AG09309 (cell line): ENCODE data around the gene JPT1.

Experiments
- DNase-seq: peaks from one replicate; pipeline ENCODE4 v3.0.0-alpha.2; 2010; ENCODE audit warnings: low read depth
- H3K4me3 ChIP-seq: 2 replicates; pipeline ENCODE4 v1.5.1; 2011; ENCODE audit warnings: mild to moderate bottlenecking, low read depth, low read length, moderate library complexity; ENCODE audit not compliant: control insufficient read depth
- TF ChIP-seq, protein P1 (sequence below): IDR thresholded peaks from 2 replicates; pipeline ENCODE4 v1.5.1; 2011; ENCODE audit warnings: mild to moderate bottlenecking, low read depth, low read length, inconsistent platforms; ENCODE audit not compliant: insufficient read depth, control insufficient read depth; ENCODE audit errors: missing control alignments

Gene JPT1

GRCh38 chr17:75102385-75102821 lies 51.9 kb downstream of the JPT1 start:
- TF ChIP-seq, protein P1, sequence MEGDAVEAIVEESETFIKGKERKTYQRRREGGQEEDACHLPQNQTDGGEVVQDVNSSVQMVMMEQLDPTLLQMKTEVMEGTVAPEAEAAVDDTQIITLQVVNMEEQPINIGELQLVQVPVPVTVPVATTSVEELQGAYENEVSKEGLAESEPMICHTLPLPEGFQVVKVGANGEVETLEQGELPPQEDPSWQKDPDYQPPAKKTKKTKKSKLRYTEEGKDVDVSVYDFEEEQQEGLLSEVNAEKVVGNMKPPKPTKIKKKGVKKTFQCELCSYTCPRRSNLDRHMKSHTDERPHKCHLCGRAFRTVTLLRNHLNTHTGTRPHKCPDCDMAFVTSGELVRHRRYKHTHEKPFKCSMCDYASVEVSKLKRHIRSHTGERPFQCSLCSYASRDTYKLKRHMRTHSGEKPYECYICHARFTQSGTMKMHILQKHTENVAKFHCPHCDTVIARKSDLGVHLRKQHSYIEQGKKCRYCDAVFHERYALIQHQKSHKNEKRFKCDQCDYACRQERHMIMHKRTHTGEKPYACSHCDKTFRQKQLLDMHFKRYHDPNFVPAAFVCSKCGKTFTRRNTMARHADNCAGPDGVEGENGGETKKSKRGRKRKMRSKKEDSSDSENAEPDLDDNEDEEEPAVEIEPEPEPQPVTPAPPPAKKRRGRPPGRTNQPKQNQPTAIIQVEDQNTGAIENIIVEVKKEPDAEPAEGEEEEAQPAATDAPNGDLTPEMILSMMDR = no peak
- no peak overlapping the region for H3K4me3 ChIP-seq
- DNase-seq = no peak

DNA sequence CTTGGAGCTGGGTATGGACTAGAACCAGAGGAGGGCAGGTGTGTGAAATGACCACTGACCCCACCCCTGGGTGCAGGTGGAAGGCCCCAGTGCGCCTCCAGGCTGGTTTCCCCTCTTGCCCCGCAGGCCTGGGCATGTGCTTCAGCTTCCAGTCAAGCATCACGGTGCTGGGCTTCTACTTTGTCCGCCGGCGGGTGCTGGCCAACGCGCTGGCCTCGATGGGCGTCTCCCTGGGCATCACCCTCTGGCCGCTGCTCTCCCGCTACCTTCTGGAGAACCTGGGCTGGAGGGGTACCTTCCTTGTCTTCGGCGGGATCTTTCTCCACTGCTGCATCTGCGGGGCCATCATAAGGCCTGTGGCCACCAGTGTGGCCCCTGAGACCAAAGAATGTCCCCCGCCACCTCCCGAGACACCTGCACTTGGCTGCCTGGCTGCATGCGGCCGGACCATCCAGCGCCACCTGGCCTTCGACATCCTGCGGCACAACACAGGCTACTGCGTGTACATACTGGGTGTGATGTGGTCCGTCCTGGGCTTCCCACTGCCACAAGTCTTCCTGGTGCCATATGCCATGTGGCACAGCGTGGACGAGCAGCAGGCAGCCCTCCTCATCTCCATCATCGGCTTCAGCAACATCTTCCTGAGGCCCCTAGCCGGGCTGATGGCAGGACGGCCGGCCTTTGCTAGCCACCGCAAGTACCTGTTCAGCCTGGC lies 54.3 kb downstream of the JPT1 start:
- TF ChIP-seq, protein P1 = no peak
- DNase-seq = no peak
- no peak overlapping the region for H3K4me3 ChIP-seq

- no peak for DNase-seq
- no peak overlapping the region for H3K4me3 ChIP-seq
Measured at GRCh38 chr17:75098861-75099260, 55.5 kb downstream of the JPT1 start.

DNA sequence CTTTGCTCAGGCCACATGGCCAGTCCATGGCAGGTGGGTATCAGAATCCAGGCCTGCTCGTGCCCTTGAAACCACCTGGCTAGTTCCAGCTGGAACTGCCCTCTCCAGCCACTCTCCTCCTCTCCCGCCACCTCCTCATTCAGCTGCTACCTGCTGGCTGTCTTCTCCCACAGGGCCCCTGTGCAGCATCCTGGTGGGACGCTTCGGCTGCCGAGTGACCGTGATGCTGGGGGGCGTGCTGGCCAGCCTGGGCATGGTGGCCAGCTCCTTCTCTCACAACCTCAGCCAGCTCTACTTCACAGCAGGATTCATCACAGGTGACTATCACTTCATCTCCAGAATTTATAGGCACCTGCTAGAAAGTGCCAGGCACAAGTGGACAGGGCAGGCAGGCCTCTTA lies 56.4 kb downstream of the JPT1 start:
- H3K4me3 ChIP-seq = no peak overlapping the region
- TF ChIP-seq, protein P1 = no peak
- no peak for DNase-seq

More at GRCh38 chr17:75098861-75099260, 55.5 kb downstream of the JPT1 start:
- TF ChIP-seq, protein P1 = no peak

DNA sequence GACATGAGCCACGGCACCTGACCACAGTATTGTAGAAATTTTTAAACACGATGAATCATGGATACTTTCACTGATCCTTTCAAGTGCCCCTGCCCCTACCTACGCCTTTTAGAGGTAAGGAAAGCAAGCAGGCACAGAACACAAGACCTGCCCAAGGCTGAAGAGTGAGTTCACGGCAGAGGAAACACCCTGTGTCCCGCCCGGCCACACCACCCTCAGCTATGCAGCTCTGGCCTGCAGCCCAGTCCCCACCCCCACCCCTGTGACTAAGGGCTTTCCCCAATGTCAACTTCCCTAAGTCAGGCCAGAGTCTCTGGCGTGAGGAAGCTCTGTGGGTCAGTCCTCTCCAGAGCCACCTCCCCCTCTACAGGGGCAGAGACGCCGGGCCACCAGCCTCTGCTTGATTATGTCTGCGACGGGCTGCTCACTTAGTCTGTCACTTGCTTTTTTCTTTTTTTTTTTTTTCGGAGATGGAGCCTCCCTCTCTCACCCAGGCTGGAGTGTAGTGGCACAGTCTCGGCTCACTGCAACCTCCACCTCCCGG lies 58.2 kb downstream of the JPT1 start:
- no peak for DNase-seq
- H3K4me3 ChIP-seq = no peak overlapping the region
- TF ChIP-seq, protein P1 = no peak

DNA sequence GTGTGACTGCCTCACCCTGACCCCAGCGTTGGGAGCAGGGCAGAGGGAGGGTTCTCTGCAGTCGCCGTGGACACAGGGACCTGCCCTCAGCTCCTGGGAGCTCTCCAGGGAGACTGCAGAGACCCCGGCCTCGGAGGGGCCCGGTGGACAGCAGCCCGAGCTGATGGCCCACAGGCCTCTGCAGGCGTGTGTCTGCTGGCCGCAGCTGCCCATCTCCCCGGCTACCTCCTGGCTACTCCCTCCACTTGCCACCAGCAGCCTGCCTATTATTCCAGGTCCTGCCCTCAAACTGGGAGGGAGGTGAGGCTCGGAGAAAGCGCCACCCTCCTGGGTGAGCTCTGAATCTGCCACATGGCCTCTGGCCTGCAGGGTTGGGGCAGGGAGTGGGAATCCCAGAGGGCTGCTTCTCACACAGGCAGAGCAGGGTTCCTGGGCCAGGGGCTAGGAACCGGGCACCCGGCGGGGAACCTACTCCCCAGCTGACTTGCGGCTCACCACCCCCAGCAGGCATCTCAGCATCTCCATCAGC lies 59.4 kb downstream of the JPT1 start:
- H3K4me3 ChIP-seq = no peak overlapping the region
- TF ChIP-seq, protein P1 = no peak
- DNase-seq = no peak
